SK-N-SH (cell line): ENCODE data around the gene BNC2.

ENCODE experiments used
- CTCF ChIP-seq: fragments of 200-600 bp; sonication (generic); IDR thresholded peaks from 2 replicates; pipeline ENCODE4 v1.6.1; 2017; ENCODE audit warnings: antibody characterized with exemption, mild to moderate bottlenecking, moderate library complexity
- EZH2phosphoT487 ChIP-seq: fragments of 200-600 bp; sonication (generic); IDR thresholded peaks from 2 replicates; pipeline ENCODE4 v1.6.1; 2017; ENCODE audit warnings: low read depth, mixed run types, mild to moderate bottlenecking, antibody characterized with exemption, moderate library complexity, borderline replicate concordance
- FOXJ3 ChIP-seq: sonication (generic); formaldehyde crosslinking; IDR thresholded peaks from 2 replicates; pipeline ENCODE4 v1.5.1; 2020; ENCODE audit warnings: mild to moderate bottlenecking, missing genetic modification reagents
- MAX ChIP-seq: IDR thresholded peaks from 2 replicates; pipeline ENCODE4 v1.4.0; 2012; ENCODE audit warnings: low read depth
- MXI1 ChIP-seq: IDR thresholded peaks from 2 replicates; pipeline ENCODE4 v1.6.1; 2012; ENCODE audit warnings: mild to moderate bottlenecking, low read depth, low read length, improper control_type of control experiment
- POLR2AphosphoS5 ChIP-seq: IDR thresholded peaks from 2 replicates; pipeline ENCODE4 v1.6.1; 2012; ENCODE audit warnings: low read depth, low read length
- REST ChIP-seq: IDR thresholded peaks from 2 replicates; pipeline ENCODE4 v1.6.1; 2012; ENCODE audit warnings: mild to moderate bottlenecking, low read depth, low read length, moderate library complexity
- SIN3A ChIP-seq: IDR thresholded peaks from 2 replicates; pipeline ENCODE4 v1.6.1; 2012; ENCODE audit warnings: low read depth, mild to moderate bottlenecking, low read length, moderate library complexity, borderline replicate concordance
- TAF1 ChIP-seq: IDR thresholded peaks from 2 replicates; pipeline ENCODE4 v1.6.1; 2012; ENCODE audit warnings: low read depth, mild to moderate bottlenecking, low read length, moderate library complexity, borderline replicate concordance
- TEAD4 ChIP-seq: IDR thresholded peaks from 2 replicates; pipeline ENCODE4 v1.4.0; 2012; ENCODE audit warnings: mild to moderate bottlenecking, borderline replicate concordance; ENCODE audit not compliant: insufficient read depth

DNA sequence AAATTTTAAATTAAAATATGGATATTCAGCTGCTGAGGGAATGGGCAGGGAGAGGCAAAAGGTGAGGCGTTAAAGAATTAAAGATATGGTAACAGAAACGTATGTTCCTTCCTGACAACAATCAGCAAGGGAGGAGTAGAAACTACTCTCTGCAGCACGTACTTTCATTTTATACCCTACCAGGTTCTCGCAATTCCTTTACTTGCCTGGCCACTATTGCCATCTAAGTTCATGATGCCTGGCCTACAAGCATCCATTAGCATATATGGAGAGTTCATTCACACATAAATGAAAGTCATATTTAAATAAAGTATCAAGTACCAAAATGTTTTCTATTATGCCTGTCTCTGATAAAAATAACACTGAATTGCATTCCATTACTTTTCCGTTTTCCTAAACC, 125.1 kb downstream of the BNC2 start:
- no peak for TF ChIP-seq CTCF
- TF ChIP-seq TEAD4 = no peak
- no peak for TF ChIP-seq EZH2phosphoT487
- no peak for TF ChIP-seq MAX
- no peak for TF ChIP-seq FOXJ3 (CRISPR knock-in tag)
- no peak for TF ChIP-seq TAF1
- no peak for TF ChIP-seq MXI1
- no peak for TF ChIP-seq POLR2AphosphoS5
- no peak for TF ChIP-seq SIN3A
- TF ChIP-seq REST = no peak
